SK-N-SH (cell line): Measurements from ENCODE around the gene MAD1L1.

Experiments used
- EZH2phosphoT487 ChIP-seq: fragments of 200-600 bp; sonication (generic); IDR thresholded peaks from 2 replicates; pipeline ENCODE4 v1.6.1; 2017; ENCODE audit warnings: low read depth, mixed run types, mild to moderate bottlenecking, antibody characterized with exemption, moderate library complexity, borderline replicate concordance
- FOXJ3 ChIP-seq: sonication (generic); formaldehyde crosslinking; IDR thresholded peaks from 2 replicates; pipeline ENCODE4 v1.5.1; 2020; ENCODE audit warnings: mild to moderate bottlenecking, missing genetic modification reagents
- GABPA ChIP-seq: IDR thresholded peaks from 2 replicates; pipeline ENCODE4 v1.4.0; 2012; ENCODE audit warnings: low read depth, mild to moderate bottlenecking
- POLR2AphosphoS5 ChIP-seq: IDR thresholded peaks from 2 replicates; pipeline ENCODE4 v1.6.1; 2012; ENCODE audit warnings: low read depth, low read length
- RFX5 ChIP-seq: IDR thresholded peaks from 2 replicates; pipeline ENCODE4 v1.6.1; 2012; ENCODE audit warnings: mild to moderate bottlenecking, improper control_type of control experiment, low read length
- TAF1 ChIP-seq: IDR thresholded peaks from 2 replicates; pipeline ENCODE4 v1.6.1; 2012; ENCODE audit warnings: low read depth, mild to moderate bottlenecking, low read length, moderate library complexity, borderline replicate concordance
- TF ChIP-seq, protein P1 (sequence below): fragments of 200-600 bp; sonication (generic); IDR thresholded peaks from 2 replicates; pipeline ENCODE4 v1.6.1; 2017; ENCODE audit warnings: antibody characterized with exemption, mild to moderate bottlenecking, moderate library complexity
- TF ChIP-seq, protein P2 (sequence below): IDR thresholded peaks from 2 replicates; pipeline ENCODE4 v1.4.0; 2012; ENCODE audit warnings: low read depth
- TF ChIP-seq, protein P3 (sequence below): IDR thresholded peaks from 2 replicates; pipeline ENCODE4 v1.4.0; 2012; ENCODE audit warnings: low read depth, borderline replicate concordance
- TF ChIP-seq, protein P4 (sequence below): fragments of 150-350 bp; IDR thresholded peaks from 2 replicates; pipeline ENCODE4 v1.6.1; 2017; ENCODE audit warnings: antibody characterized with exemption, low read length, low read depth, borderline replicate concordance
- TF ChIP-seq, protein P5 (sequence below): IDR thresholded peaks from 2 replicates; pipeline ENCODE4 v1.6.1; 2012; ENCODE audit warnings: mild to moderate bottlenecking, low read depth, low read length, moderate library complexity

DNA sequence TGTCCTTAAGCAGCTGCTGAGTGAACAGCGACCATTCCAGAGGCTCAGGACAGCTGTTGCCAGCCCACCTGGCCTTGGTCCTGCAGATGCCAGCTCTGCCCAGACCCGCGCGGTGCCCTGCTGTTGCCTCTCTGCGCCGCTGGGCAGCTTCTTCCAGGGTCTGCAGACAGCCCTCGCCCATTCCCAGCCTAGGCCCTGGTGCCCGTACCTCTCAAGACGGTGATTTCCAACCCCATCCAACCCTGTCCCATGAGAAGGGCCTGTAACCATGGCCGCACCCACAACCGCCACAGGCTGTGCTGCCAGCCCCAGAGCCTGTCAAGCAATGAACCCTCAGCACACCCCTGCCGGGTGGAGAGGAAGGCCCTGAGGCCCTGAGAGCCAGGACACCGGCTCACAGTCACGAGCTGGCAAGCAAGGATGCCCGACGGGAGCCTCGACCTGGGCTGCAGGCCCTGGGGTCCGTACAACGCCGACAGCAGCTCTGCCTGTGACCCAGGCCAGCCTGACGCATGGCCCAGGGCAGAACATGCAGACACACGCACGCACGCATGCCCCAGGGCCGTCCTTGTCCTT, 231.9 kb downstream of the MAD1L1 start:
- TF ChIP-seq, protein P1, sequence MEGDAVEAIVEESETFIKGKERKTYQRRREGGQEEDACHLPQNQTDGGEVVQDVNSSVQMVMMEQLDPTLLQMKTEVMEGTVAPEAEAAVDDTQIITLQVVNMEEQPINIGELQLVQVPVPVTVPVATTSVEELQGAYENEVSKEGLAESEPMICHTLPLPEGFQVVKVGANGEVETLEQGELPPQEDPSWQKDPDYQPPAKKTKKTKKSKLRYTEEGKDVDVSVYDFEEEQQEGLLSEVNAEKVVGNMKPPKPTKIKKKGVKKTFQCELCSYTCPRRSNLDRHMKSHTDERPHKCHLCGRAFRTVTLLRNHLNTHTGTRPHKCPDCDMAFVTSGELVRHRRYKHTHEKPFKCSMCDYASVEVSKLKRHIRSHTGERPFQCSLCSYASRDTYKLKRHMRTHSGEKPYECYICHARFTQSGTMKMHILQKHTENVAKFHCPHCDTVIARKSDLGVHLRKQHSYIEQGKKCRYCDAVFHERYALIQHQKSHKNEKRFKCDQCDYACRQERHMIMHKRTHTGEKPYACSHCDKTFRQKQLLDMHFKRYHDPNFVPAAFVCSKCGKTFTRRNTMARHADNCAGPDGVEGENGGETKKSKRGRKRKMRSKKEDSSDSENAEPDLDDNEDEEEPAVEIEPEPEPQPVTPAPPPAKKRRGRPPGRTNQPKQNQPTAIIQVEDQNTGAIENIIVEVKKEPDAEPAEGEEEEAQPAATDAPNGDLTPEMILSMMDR: no peak
- TF ChIP-seq, protein P2, sequence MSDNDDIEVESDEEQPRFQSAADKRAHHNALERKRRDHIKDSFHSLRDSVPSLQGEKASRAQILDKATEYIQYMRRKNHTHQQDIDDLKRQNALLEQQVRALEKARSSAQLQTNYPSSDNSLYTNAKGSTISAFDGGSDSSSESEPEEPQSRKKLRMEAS: no peak
- TF ChIP-seq, protein P3, sequence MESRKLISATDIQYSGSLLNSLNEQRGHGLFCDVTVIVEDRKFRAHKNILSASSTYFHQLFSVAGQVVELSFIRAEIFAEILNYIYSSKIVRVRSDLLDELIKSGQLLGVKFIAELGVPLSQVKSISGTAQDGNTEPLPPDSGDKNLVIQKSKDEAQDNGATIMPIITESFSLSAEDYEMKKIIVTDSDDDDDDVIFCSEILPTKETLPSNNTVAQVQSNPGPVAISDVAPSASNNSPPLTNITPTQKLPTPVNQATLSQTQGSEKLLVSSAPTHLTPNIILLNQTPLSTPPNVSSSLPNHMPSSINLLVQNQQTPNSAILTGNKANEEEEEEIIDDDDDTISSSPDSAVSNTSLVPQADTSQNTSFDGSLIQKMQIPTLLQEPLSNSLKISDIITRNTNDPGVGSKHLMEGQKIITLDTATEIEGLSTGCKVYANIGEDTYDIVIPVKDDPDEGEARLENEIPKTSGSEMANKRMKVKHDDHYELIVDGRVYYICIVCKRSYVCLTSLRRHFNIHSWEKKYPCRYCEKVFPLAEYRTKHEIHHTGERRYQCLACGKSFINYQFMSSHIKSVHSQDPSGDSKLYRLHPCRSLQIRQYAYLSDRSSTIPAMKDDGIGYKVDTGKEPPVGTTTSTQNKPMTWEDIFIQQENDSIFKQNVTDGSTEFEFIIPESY: no peak
- TF ChIP-seq POLR2AphosphoS5 (no peak), EZH2phosphoT487 (no peak), GABPA (no peak), RFX5 (no peak), FOXJ3 (CRISPR knock-in tag) (no peak), TAF1 (no peak)
- TF ChIP-seq, protein P4, sequence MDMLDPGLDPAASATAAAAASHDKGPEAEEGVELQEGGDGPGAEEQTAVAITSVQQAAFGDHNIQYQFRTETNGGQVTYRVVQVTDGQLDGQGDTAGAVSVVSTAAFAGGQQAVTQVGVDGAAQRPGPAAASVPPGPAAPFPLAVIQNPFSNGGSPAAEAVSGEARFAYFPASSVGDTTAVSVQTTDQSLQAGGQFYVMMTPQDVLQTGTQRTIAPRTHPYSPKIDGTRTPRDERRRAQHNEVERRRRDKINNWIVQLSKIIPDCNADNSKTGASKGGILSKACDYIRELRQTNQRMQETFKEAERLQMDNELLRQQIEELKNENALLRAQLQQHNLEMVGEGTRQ: no peak
- TF ChIP-seq, protein P5, sequence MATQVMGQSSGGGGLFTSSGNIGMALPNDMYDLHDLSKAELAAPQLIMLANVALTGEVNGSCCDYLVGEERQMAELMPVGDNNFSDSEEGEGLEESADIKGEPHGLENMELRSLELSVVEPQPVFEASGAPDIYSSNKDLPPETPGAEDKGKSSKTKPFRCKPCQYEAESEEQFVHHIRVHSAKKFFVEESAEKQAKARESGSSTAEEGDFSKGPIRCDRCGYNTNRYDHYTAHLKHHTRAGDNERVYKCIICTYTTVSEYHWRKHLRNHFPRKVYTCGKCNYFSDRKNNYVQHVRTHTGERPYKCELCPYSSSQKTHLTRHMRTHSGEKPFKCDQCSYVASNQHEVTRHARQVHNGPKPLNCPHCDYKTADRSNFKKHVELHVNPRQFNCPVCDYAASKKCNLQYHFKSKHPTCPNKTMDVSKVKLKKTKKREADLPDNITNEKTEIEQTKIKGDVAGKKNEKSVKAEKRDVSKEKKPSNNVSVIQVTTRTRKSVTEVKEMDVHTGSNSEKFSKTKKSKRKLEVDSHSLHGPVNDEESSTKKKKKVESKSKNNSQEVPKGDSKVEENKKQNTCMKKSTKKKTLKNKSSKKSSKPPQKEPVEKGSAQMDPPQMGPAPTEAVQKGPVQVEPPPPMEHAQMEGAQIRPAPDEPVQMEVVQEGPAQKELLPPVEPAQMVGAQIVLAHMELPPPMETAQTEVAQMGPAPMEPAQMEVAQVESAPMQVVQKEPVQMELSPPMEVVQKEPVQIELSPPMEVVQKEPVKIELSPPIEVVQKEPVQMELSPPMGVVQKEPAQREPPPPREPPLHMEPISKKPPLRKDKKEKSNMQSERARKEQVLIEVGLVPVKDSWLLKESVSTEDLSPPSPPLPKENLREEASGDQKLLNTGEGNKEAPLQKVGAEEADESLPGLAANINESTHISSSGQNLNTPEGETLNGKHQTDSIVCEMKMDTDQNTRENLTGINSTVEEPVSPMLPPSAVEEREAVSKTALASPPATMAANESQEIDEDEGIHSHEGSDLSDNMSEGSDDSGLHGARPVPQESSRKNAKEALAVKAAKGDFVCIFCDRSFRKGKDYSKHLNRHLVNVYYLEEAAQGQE: no peak
